ENCODE measurements around the gene DIO3. TPM values are rescaled to one million over a fixed set of nuclear protein-coding genes. Genes with fewer than 3 reads are reported as not detected.

Gene DIO3
- polyA plus RNA-seq, 1 experiment: not detected

- peaks cover 48% of the 10 kb centered on the region for H3K9me3 ChIP-seq (ENCODE audit: control insufficient read depth, insufficient read depth, low read length)
- H3K27ac ChIP-seq (ENCODE audit: low read depth, low read length): no peak overlapping the region
- no peaks in the 10 kb centered on the region for H3K27me3 ChIP-seq (ENCODE audit: control insufficient read depth, insufficient read depth, low read length)
- TF ChIP-seq CTCF (IDR thresholded peaks at IDR 0.05; ENCODE audit: low read depth, low read length): no peak
- no peak for DNase-seq (ENCODE audit: low read depth, low spot score)
- CTCF ChIA-PET: no interaction called here
- POLR2A ChIA-PET: no interaction called here
- no peak overlapping the region for H3K4me3 ChIP-seq (ENCODE audit: low read depth, low read length)
Observed at GRCh38 chr14:101518611-101519473, 42.5 kb upstream of the DIO3 start.

GRCh38 chr14:101520621-101521472 is 40.4 kb upstream of the DIO3 start:
- ChIA-PET CTCF (no interaction called here), POLR2A (no interaction called here)
- H3K27ac ChIP-seq (ENCODE audit: low read depth, low read length): no peak overlapping the region
- no peak for TF ChIP-seq CTCF (IDR thresholded peaks at IDR 0.05; ENCODE audit: low read depth, low read length)
- peaks cover 46% of the 10 kb centered on the region for H3K9me3 ChIP-seq (ENCODE audit: control insufficient read depth, insufficient read depth, low read length)
- DNase-seq (ENCODE audit: low read depth, low spot score): no peak
- H3K4me3 ChIP-seq (ENCODE audit: low read depth, low read length): no peak overlapping the region
- no peaks in the 10 kb centered on the region for H3K27me3 ChIP-seq (ENCODE audit: control insufficient read depth, insufficient read depth, low read length)

GRCh38 chr14:101521473-101521915 is 39.8 kb upstream of the DIO3 start:
- no peak for TF ChIP-seq CTCF (IDR thresholded peaks at IDR 0.05; ENCODE audit: low read depth, low read length)
- H3K27me3 ChIP-seq (ENCODE audit: control insufficient read depth, insufficient read depth, low read length): no peaks in the 10 kb centered on the region
- H3K9me3 ChIP-seq (ENCODE audit: control insufficient read depth, insufficient read depth, low read length): peaks cover 43% of the 10 kb centered on the region
- POLR2A ChIA-PET: no interaction called here
- DNase-seq (ENCODE audit: low read depth, low spot score): no peak
- CTCF ChIA-PET: no interaction called here
- no peak overlapping the region for H3K4me3 ChIP-seq (ENCODE audit: low read depth, low read length)
- no peak overlapping the region for H3K27ac ChIP-seq (ENCODE audit: low read depth, low read length)

- TF ChIP-seq CTCF (IDR thresholded peaks at IDR 0.05; ENCODE audit: low read depth, low read length): no peak
- H3K4me3 ChIP-seq (ENCODE audit: low read depth, low read length): no peak overlapping the region
- no peak overlapping the region for H3K27ac ChIP-seq (ENCODE audit: low read depth, low read length)
- H3K27me3 ChIP-seq (ENCODE audit: control insufficient read depth, insufficient read depth, low read length): no peaks in the 10 kb centered on the region
- peaks cover 45% of the 10 kb centered on the region for H3K9me3 ChIP-seq (ENCODE audit: control insufficient read depth, insufficient read depth, low read length)
- POLR2A ChIA-PET: no interaction called here
- no peak for DNase-seq (ENCODE audit: low read depth, low spot score)
- CTCF ChIA-PET: no interaction called here
Observed at GRCh38 chr14:101521978-101522377, 39.3 kb upstream of the DIO3 start.

All from AG04450 (cell line).